CD8-positive, alpha-beta memory T cell (primary cell): ENCODE results near the gene RETN. TPM values are rescaled to one million over a fixed set of nuclear protein-coding genes. Genes with fewer than 3 reads are reported as not detected.

Experiments
- CTCF ChIA-PET: fragments of 350-600 bp; sonication (Branson Sonifier 250); formaldehyde crosslinking; loops from one replicate; lab custom pipeline; 2021; ENCODE audit warnings: antibody characterized with exemption; lab: Charles Lee
- POLR2A ChIA-PET: fragments of 350-600 bp; sonication (Branson Sonifier 250); formaldehyde crosslinking; loops from one replicate; lab custom pipeline; 2021; ENCODE audit warnings: antibody characterized with exemption; lab: Charles Lee
- DNase-seq, 5 donors: peaks; one replicate each; pipeline versions ENCODE4 v3.0.0 to v3.0.0-alpha.2; 2020 to 2022; ENCODE audit warnings: mixed read lengths in 1 of 5
- H3K27ac ChIP-seq: one replicate; pipeline ENCODE4 v1.7.0; 2013; ENCODE audit warnings: low read depth, mild to moderate bottlenecking, low read length, moderate library complexity
- H3K27me3 ChIP-seq: 2 replicates; pipeline ENCODE4 v1.7.0; 2013; ENCODE audit warnings: low read length, mild to moderate bottlenecking; ENCODE audit not compliant: insufficient read depth, poor library complexity, severe bottlenecking
- H3K36me3 ChIP-seq: 2 replicates; pipeline ENCODE4 v1.7.0; 2013; ENCODE audit warnings: mild to moderate bottlenecking, low read length, moderate library complexity; ENCODE audit not compliant: insufficient read depth
- H3K4me1 ChIP-seq: 2 replicates; pipeline ENCODE4 v1.7.0; 2013; ENCODE audit warnings: mild to moderate bottlenecking, low read length, moderate library complexity; ENCODE audit not compliant: insufficient read depth
- H3K4me3 ChIP-seq: 2 replicates; pipeline ENCODE4 v1.7.0; 2013; ENCODE audit warnings: mild to moderate bottlenecking, low read length
- H3K9me3 ChIP-seq: 2 replicates; pipeline ENCODE4 v1.7.0; 2013; ENCODE audit warnings: mild to moderate bottlenecking, low read length
- H3K27ac Mint-ChIP-seq, 8 donors: one replicate each; pipeline ENCODE4 v1.8.0; 2020 to 2021; ENCODE audit warnings: mixed read lengths in 8 of 8, mild to moderate bottlenecking in 6 of 8, inconsistent platforms in 3 of 8, moderate library complexity in 3 of 8
- H3K27me3 Mint-ChIP-seq, 2 donors: one replicate each; pipeline ENCODE4 v1.8.0; 2020 to 2021; ENCODE audit warnings: mixed read lengths in 2 of 2, mild to moderate bottlenecking in 1 of 2, moderate library complexity in 1 of 2
- H3K36me3 Mint-ChIP-seq, 3 donors: one replicate each; pipeline ENCODE4 v1.8.0; 2020 to 2021; ENCODE audit warnings: mixed read lengths in 3 of 3, inconsistent platforms in 1 of 3, mild to moderate bottlenecking in 1 of 3
- H3K4me1 Mint-ChIP-seq, 3 donors: one replicate each; pipeline ENCODE4 v1.8.0; 2020 to 2021; ENCODE audit warnings: mixed read lengths in 3 of 3, inconsistent platforms in 1 of 3, mild to moderate bottlenecking in 1 of 3
- H3K4me3 Mint-ChIP-seq, 7 donors: one replicate each; pipeline ENCODE4 v1.8.0; 2020 to 2021; ENCODE audit warnings: mixed read lengths in 7 of 7, mild to moderate bottlenecking in 6 of 7, moderate library complexity in 4 of 7, inconsistent platforms in 2 of 7
- H3K9me3 Mint-ChIP-seq, 5 donors: one replicate each; pipeline ENCODE4 v1.8.0; 2020 to 2022; ENCODE audit warnings: mixed read lengths in 5 of 5, mild to moderate bottlenecking in 3 of 5, moderate library complexity in 2 of 5, inconsistent platforms in 1 of 5
- polyA plus RNA-seq: library from polyadenylated mRNA; unstranded; fragments of 300-500 nt; fragmentation: Illumina TruSeq; gene quantifications from one replicate; pipeline ENCODE4 v1.2.3, GENCODE V29; 2021
- total RNA-seq, 2 experiments: library from RNA; stranded (reverse); gene quantifications; one replicate each; pipeline ENCODE4 v1.2.3, GENCODE V29; 2021

The RETN gene
- total and polyA plus RNA-seq, 3 experiments from 2014 or later = 1.2 TPM; not detected in 2

DNA sequence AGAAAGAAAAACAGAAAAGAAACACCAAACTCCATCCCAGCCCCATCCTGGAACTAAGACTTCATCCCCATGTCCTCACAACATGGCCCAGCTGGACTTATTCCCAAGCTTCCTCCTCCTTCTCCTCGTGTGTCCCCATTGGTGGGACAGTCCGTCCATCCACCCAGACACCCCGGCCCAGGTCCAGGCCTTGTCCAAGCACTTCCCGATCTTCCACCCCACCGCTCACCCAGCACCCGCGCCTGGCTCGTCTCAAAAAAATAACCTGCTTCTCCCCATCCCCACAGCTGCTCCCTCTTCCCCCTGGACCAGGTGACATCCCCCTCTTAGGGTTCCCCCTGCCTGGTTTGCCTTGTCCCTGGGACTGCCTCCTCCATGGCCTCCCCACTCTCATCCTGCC, 34.5 kb downstream of the RETN start:
- Histone ChIP-seq H3K27ac (no peak overlapping the region), H3K27me3 (no peaks in the 10 kb centered on the region), H3K4me3 (no peak overlapping the region), H3K9me3 (no peaks in the 10 kb centered on the region), H3K36me3 (no peaks in the 10 kb centered on the region), H3K4me1 (peaks cover 39% of the 10 kb centered on the region)
- Mint-ChIP-seq H3K4me3 (no peak overlapping the region), H3K27me3 (peaks cover 7 to 8% of the 10 kb centered on the region in 2 donors), H3K27ac (peak overlapping the region in 2 of 8 donors; percentile 40 to 75), H3K4me1 (peaks cover 25 to 46% (median 35%) of the 10 kb centered on the region in 3 donors), H3K9me3 (no peaks in the 10 kb centered on the region), H3K36me3 (no peaks in the 10 kb centered on the region)
- DNase-seq = no peak
- CTCF ChIA-PET = no interaction called here
- POLR2A ChIA-PET = no interaction called here

DNA sequence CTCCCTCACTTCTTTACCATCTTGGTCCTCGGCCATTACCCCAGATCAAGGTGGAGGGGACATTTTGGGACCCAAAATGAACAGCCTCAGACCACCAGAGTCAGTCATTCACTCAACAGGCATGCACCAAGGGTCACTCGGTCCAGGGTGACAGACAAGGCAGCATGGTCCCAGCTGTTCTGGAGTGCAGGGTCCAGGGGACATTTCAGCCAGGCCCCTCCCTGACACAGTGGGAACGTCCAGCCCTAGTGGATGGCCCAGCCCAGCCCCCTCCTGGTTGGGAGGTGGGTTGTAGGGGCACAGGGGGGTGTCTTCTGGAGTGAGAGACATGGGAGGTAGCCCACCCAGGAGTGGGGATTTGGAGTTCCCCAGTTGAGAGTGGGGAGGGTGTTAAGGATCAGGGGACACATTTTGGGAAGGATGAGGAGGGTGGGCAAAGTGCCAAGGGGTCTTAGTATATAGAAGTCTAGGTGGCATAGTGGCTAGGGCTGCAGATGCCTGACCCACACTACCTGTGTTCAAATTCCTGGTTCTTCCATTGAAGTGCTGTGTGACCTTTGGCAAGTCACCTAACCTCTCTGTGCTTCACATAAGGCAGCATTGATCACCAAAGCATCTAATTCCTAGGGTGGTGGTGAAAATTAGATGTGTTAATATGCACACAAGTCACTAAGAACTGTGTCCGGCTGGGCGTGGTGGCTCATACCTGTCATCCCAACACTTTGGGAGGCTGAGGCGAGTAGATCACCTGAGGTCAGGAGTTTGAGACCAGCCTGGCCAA, 35.6 kb downstream of the RETN start:
- Histone ChIP-seq H3K4me3 (no peak overlapping the region), H3K27ac (no peak overlapping the region), H3K4me1 (peaks cover 39% of the 10 kb centered on the region), H3K27me3 (no peaks in the 10 kb centered on the region), H3K9me3 (no peaks in the 10 kb centered on the region), H3K36me3 (no peaks in the 10 kb centered on the region)
- peak overlapping the region in 2 of 7 donors; percentile 9 to 41 for H3K4me3 Mint-ChIP-seq
- no peaks in the 10 kb centered on the region for H3K9me3 Mint-ChIP-seq
- peaks cover 3 to 4% of the 10 kb centered on the region in 2 donors for H3K27me3 Mint-ChIP-seq
- peak overlapping the region in 4 of 8 donors; percentile 17 to 35 (median 33) for H3K27ac Mint-ChIP-seq
- POLR2A ChIA-PET = interaction anchor here (0.6 kb wide), 1 partner anchor 256 kb away, joined by 7 read pairs; no protein-coding TSS in a partner anchor
- H3K4me1 Mint-ChIP-seq = peaks cover 26 to 48% (median 35%) of the 10 kb centered on the region in 3 donors
- CTCF ChIA-PET = interaction anchor here (1.9 kb wide), 1 partner anchor 24 kb away, joined by 10 read pairs; the partner anchor contains the start of gene TRAPPC5
- no peaks in the 10 kb centered on the region for H3K36me3 Mint-ChIP-seq
- DNase-seq = no peak

DNA sequence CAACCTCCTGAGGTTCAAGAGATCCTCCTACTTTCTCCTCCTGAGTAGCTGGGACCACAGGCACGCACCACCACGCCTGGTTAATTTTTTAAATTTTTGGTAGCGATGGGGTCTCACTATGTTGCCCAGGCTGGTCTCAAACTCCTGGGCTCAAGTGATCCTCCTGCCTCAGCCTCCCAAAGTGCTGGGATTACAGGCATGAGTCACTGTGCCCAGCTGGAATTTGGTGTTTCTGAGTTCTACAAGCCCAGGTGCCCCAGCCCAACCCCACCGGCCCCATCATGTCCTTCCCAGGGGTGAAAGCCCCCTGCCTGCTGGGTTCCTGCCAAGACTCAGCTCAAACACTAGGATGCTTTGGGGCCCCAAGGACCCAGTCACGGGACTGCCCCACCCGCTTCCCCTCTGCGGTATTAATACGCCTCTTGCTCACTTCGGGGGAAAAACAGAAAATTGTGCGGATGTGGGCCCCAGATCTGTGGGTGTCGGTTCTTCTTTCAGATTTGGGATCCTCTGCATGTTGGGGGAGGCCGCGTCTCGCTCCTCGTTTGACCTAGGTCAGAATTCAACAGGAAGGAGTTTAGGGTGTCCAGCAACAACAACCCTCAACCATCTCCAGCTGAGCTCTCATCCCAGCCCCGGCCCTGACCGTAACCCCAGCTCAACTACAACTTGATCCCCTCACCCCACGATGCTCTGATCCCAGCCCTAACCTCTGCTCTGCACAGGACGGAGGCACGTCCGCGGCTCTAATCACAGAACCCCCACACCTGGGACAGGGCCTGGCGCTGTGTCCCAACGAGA, 36.7 kb downstream of the RETN start:
- peak overlapping the region; percentile 54 to 96 (median 94) for H3K27ac Mint-ChIP-seq
- H3K9me3 ChIP-seq = no peaks in the 10 kb centered on the region
- H3K27me3 Mint-ChIP-seq = no peaks in the 10 kb centered on the region
- H3K4me3 Mint-ChIP-seq = peak overlapping the region; percentile 36 to 89 (median 82)
- H3K4me3 ChIP-seq = peak overlapping the region; percentile 3
- ChIA-PET CTCF (interaction anchor here (1.4 to 1.9 kb wide), 2 partner anchors 25 to 94 kb away, joined by 3 to 10 read pairs; partner anchors contain the start of gene TRAPPC5), POLR2A (interaction anchor here (0.7 to 1.6 kb wide), 3 partner anchors 13 to 94 kb away, joined by 3 to 4 read pairs (median 3); partner anchors contain the start of gene TRAPPC5)
- no peaks in the 10 kb centered on the region for H3K36me3 Mint-ChIP-seq
- no peaks in the 10 kb centered on the region for H3K36me3 ChIP-seq
- peak; percentile 46 to 82 (median 67) for DNase-seq
- H3K4me1 ChIP-seq = peaks cover 43% of the 10 kb centered on the region
- H3K4me1 Mint-ChIP-seq = peaks cover 24 to 45% (median 32%) of the 10 kb centered on the region in 3 donors
- no peak overlapping the region for H3K27ac ChIP-seq
- H3K9me3 Mint-ChIP-seq = no peaks in the 10 kb centered on the region
- H3K27me3 ChIP-seq = no peaks in the 10 kb centered on the region

DNA sequence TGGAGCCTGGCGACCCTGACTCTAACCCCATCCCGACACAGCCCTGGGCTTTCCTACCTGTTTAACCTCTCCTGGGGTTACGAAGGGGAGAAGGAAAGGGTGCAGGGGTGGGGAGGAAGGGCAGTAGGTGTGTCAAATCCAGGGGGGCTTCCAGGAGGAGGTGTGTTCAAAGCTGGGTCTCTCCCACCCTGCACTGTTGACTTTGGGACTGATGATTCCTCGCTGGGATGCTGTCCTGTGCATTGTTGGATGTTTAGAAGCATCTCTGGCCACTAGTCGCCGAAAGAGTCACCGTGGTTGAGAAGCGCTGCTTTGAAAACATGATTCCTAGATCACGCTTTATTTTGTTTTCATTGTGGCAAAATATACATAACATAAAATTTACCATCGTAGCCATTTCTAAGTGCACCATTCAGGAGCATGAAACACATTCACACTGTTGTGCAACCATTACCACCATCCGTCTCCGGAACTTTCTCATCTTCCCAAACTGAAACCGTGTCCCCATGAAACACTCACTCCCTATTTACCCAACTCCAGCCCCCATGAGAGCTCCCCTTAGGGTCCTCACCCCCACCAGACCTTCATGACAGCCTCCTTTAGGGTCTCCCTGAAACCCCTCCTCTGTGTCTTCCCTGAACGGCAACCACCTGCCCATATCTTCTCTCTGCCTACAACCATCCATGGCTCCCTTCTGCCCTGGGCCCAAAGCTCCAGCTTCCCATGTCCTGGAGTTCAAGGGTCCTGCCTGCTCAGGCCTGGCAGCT, 37.5 kb downstream of the RETN start:
- peaks cover 24 to 45% (median 32%) of the 10 kb centered on the region in 3 donors for H3K4me1 Mint-ChIP-seq
- H3K27ac Mint-ChIP-seq = peak overlapping the region; percentile 54 to 96 (median 94)
- CTCF ChIA-PET = interaction anchor here (1.4 to 1.9 kb wide), 2 partner anchors 26 to 93 kb away, joined by 3 to 10 read pairs; partner anchors contain the start of gene TRAPPC5
- Histone ChIP-seq H3K4me3 (peak overlapping the region; percentile 3), H3K27me3 (no peaks in the 10 kb centered on the region), H3K27ac (no peak overlapping the region), H3K36me3 (no peaks in the 10 kb centered on the region), H3K9me3 (no peaks in the 10 kb centered on the region), H3K4me1 (peaks cover 44% of the 10 kb centered on the region)
- peak overlapping the region; percentile 36 to 89 (median 82) for H3K4me3 Mint-ChIP-seq
- no peak for DNase-seq
- POLR2A ChIA-PET = interaction anchor here (0.7 to 1.6 kb wide), 3 partner anchors 13 to 93 kb away, joined by 3 to 4 read pairs (median 3); partner anchors contain the start of gene TRAPPC5
- H3K9me3 Mint-ChIP-seq = no peaks in the 10 kb centered on the region
- H3K36me3 Mint-ChIP-seq = no peaks in the 10 kb centered on the region
- no peaks in the 10 kb centered on the region for H3K27me3 Mint-ChIP-seq

DNA sequence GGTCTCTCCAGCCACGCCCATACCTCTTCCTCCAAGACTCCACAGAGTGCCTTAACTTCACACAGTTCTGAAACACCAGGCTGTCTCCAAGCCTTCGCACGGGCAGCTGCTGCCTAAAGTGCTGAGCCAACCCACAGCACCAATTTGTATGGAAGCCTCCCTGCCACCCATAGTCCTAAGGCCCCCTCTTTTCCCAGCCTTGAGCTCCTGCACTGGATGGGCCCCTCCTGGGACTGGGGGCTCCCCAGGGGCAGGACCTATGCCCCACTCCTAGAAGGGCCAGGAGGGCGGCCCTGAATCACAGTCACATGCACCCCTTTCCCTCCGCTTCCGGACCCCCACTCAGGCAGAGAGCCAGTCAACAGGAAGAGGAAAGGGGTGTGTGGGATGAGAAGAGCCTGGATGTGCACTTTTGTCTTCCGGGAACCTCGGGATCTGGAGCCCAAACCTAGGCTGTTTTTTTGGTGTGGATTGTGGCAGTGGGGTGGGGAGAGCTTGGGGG, 38.2 kb downstream of the RETN start:
- peak overlapping the region in 6 of 8 donors; percentile 10 to 96 (median 94) for H3K27ac Mint-ChIP-seq
- H3K4me1 ChIP-seq = peaks cover 44% of the 10 kb centered on the region
- H3K36me3 Mint-ChIP-seq = no peaks in the 10 kb centered on the region
- H3K27me3 Mint-ChIP-seq = no peaks in the 10 kb centered on the region
- no peak overlapping the region for H3K4me3 ChIP-seq
- no peaks in the 10 kb centered on the region for H3K36me3 ChIP-seq
- H3K4me1 Mint-ChIP-seq = peaks cover 24 to 45% (median 32%) of the 10 kb centered on the region in 3 donors
- no peaks in the 10 kb centered on the region for H3K27me3 ChIP-seq
- no peaks in the 10 kb centered on the region for H3K9me3 Mint-ChIP-seq
- CTCF ChIA-PET = interaction anchor here (1.4 kb wide), 1 partner anchor 92 kb away, joined by 3 read pairs; no protein-coding TSS in a partner anchor
- H3K27ac ChIP-seq = no peak overlapping the region
- DNase-seq = no peak
- POLR2A ChIA-PET = interaction anchor here (1.6 kb wide), 1 partner anchor 26 kb away, joined by 4 read pairs; the partner anchor contains the start of gene TRAPPC5
- peak overlapping the region in 6 of 7 donors; percentile 1 to 88 (median 48) for H3K4me3 Mint-ChIP-seq
- H3K9me3 ChIP-seq = no peaks in the 10 kb centered on the region

DNA sequence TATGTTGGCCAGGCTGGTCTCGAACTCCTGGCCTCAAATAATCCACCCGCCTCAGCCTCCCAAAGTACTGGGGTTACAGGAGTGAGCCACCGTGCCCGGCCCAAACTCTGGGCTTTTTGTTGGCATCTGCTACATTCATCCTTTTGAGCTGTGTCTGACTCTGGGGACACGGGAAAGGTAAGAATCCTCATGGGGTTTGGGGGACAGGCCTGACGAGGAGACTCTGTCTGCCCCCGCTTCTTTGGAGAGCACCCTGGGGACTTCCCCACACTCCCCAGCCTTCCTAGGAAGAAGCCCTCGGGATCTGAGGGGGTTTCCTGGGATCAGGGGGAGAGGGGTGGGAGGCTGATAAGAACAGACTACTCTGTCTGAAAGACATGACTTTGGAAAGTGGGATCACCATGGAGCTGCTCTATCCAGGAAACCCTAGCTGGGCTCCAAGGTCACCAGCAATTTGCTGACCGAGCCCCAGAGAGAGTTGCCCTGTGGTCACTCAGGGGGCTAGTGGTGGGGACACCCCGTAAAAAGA, 41.1 kb downstream of the RETN start:
- no peak overlapping the region for H3K4me3 ChIP-seq
- ChIA-PET POLR2A (no interaction called here), CTCF (interaction anchor here (1.5 kb wide), 1 partner anchor 29 kb away, joined by 3 read pairs; the partner anchor contains the start of gene TRAPPC5)
- peaks cover 32% of the 10 kb centered on the region for H3K4me1 ChIP-seq
- no peaks in the 10 kb centered on the region for H3K36me3 ChIP-seq
- no peak for DNase-seq
- no peaks in the 10 kb centered on the region for H3K27me3 ChIP-seq
- Mint-ChIP-seq H3K4me3 (no peak overlapping the region), H3K4me1 (peaks cover 21 to 37% (median 23%) of the 10 kb centered on the region in 3 donors), H3K9me3 (no peaks in the 10 kb centered on the region), H3K27ac (peak overlapping the region in 1 of 8 donors; percentile 17), H3K36me3 (no peaks in the 10 kb centered on the region), H3K27me3 (peaks cover 0 to 3% of the 10 kb centered on the region in 2 donors)
- no peaks in the 10 kb centered on the region for H3K9me3 ChIP-seq
- H3K27ac ChIP-seq = no peak overlapping the region

DNA sequence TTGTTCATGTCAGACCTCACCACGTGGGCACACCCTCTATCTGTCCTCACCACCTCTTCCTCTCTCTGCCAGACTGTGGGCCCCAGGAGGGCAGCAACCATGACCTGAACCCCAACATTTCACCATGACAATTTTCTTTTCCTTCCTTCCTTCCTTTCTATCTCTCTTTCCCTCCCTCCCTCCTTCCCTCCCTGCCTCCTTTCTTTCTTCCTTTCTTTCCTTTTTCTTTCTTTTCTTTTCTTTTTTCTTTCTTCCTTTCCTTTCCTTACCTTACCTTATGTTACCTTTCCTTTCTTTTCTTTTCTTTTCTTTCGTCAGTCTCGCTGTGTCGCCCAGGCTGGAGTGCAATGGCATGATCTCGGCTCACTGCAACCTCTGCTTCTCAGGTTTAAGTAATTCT, 41.8 kb downstream of the RETN start:
- Mint-ChIP-seq H3K27ac (peak overlapping the region in 2 of 8 donors; percentile 20), H3K27me3 (peaks cover 0 to 3% of the 10 kb centered on the region in 2 donors), H3K4me1 (peaks cover 15 to 30% (median 17%) of the 10 kb centered on the region in 3 donors), H3K36me3 (no peaks in the 10 kb centered on the region), H3K9me3 (no peaks in the 10 kb centered on the region), H3K4me3 (no peak overlapping the region)
- DNase-seq = no peak
- H3K36me3 ChIP-seq = no peaks in the 10 kb centered on the region
- peaks cover 26% of the 10 kb centered on the region for H3K4me1 ChIP-seq
- no peak overlapping the region for H3K27ac ChIP-seq
- CTCF ChIA-PET = interaction anchor here (3.1 kb wide), 1 partner anchor 30 kb away, joined by 10 read pairs; the partner anchor contains the start of gene TRAPPC5
- no peaks in the 10 kb centered on the region for H3K9me3 ChIP-seq
- no peaks in the 10 kb centered on the region for H3K27me3 ChIP-seq
- H3K4me3 ChIP-seq = no peak overlapping the region
- POLR2A ChIA-PET = no interaction called here
